Kidney capillary endothelial cell (primary cell): ENCODE measurements around the gene RELL2.
A peak's percentile ranks its signal among the peaks of the same experiment; 100 is the strongest.

Source experiments
- DNase-seq: peaks from one replicate; pipeline ENCODE4 v3.0.0-alpha.2; 2018; ENCODE audit warnings: low spot score

RELL2 gene

DNA sequence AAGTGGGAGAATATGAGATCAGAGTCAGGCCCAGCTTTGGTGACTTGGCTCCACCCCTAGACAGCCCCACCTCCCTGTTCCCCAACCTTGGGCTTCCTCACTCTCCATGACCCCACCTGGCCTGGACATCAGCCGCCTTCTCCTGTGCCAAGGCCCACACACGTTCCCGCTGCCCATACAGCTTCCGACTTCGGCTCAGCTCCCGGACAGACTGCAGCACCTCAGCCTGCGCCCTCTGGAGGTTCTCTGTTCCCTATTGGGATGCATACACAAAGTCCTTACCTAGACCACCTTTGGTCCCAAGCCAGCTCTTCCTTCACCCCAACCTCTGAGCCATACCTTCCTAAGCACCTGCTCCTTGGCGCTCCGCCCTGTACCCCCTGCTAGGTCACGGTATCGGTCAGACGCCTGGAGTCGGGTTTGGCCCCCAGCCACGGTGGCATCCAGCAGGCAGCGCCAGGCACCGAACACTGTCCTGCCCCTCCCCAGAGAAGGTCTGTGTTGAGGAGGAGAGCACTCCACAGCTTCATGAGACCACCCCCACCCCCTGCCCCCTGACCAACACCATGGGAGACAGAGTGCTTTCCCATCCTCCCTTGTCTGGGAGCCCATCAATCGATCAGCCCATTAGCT, 12.4 kb downstream of the RELL2 start:
- DNase-seq, result no peak

DNA sequence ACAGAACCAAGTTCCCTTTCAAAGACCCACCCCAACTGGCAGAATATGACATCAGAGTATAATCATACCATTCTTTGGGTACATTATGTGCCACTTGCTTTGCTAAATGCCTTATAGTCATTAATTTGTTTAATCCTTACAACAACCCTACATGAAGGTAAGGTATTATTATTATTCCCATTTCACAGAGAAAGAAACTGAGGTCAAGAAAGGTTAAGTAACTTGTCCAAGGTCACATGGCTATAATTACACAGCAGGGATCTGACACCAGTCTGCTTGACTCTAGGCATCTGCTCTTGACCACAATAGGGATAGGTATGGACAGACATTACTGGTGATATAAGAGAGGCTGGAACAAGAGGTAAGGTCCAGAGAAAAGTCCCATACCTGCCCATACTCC, 13.2 kb downstream of the RELL2 start:
- DNase-seq, result no peak

DNA sequence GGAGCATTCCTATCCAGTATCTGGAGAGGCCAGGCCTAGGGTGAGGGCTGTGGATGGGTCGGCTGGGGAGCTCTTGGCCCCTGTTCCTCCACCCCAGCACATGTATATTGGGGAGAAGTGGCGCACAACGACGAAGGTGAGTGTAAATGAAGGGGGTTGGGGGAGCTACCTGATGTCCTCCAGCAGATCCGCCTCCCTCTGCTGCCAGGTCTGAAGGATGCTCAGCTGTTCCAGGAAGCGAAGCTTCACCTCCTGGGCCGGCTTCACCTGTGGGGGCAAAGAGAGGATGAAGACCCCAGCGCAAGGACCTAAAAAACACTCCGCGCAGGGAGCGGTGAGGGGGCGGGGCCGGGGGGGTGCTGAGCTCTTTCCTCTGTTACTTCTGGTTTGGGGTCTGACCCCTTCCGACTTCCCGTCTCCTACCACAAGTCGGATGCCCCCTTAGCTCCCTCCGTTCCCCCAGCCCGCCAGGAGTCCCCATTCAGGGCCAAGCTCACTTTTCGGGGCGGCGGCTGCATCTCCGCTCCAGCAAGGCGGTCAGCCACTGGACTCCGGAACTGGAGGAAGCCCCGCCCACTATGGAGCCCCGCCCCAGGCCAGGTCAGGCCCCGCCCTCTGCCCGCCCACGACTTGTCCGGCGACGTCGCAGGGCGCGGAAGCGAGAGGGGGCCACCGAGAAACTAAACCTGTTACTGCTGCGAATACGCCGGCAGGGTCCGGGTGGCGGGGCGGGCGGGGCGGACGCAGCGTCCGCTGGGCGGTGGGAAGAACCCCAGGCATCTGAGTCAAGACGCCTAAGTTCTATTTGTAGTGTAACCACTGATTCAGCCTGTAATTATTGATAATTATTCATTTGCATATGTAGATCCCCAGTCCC, 14.3 kb downstream of the RELL2 start, which contains the start of gene FCHSD1:
Gene FCHSD1 (minus strand): TSS at position 568 of the 877 bp plus-strand sequence. CDS start 50 bp downstream, at position 518.
- DNase-seq, result peak; percentile 82

DNA sequence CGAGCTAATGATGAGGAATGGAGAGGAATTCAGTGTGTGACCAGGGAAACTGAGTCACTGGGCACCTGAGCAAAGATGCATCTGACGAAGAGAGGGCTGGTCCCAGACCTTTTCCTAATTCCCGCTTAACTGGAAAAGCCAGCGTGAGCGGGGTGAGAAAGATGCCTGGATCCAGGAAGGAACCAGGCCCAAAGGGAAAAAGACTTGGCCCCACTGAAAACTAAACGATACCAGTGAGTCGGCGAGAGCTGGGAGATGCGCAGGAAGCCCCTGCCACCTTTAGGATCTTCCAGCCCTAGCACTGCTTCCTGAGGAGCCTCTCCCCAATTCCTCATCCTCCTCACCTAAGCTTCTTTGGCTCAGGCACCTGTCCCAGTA, 14.9 kb downstream of the RELL2 start:
- no peak for DNase-seq

DNA sequence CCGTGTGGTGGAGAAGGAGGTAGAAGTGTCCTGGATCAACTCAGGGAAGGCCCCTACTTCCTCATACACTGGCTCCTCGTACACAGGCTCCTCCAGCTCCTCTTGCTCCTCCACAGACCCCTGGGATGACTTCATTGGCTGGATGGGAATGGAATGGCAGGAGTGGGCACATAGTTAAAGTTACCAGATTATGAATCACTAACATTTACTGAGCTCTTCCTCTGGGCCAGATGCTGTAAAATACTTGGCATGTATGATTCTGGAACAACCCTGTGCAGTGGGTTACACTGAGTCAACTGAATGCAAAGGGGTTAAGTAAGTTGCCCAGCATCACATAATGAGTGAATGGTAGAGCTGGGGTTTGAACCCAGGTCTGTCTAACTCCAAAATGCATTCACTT, 17.5 kb downstream of the RELL2 start:
- DNase-seq, result no peak

DNA sequence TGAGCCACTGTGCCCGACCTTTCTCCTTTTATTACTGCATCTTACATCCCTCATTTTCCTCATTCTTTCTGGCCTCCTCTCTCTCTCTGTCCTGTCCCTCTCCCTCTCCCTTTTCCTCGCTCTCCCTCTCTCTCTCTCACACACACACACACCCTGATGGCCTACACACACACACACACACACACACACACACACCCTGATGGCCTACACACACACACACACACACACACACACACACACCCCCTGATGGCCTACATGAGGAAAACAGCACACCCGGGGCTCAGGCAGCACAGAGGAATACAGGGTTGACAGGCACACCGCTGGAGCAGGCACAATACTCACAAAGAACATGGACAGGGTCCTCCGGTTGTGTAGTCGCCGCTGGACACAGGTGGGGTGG, 18.2 kb downstream of the RELL2 start:
- no peak for DNase-seq

DNA sequence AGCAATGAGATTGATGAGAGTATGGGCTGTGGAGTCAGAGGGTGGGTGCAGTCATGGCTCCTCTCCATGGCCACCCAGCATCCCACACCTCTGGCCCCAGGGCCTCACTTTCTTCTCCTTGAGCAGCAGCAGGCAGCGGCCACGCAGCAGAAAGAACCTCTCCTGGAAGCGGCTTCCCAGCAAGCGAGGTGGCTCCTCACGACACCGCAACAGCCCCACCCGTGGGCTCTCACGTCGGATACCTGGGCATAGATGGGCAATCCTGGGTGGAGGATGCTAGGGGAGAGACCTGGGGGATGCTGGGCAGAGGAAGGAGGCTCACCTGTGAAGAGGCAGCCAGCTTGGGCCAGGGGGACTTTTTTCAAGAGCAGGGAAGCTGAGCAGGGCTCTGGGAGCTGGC, 19.6 kb downstream of the RELL2 start:
- no peak for DNase-seq

DNA sequence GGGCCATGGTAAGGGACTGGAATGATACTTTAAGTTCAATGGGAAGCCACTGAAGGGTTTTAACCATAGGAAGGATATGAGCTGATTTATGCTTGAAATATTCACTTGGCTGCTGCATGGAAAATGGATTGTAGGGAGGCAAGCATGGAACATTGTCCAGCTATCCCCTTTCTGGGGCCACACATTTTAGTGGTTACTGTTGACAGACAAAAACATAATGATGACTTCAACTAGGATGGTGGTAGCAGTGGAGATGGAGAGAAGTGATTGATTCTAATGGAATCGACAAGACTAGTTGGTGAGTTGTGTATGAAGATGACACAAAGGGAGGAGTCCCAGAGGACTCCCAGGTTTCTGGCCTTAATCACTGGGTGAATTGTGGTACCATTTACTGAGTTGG, 20.6 kb downstream of the RELL2 start:
- DNase-seq, result no peak

DNA sequence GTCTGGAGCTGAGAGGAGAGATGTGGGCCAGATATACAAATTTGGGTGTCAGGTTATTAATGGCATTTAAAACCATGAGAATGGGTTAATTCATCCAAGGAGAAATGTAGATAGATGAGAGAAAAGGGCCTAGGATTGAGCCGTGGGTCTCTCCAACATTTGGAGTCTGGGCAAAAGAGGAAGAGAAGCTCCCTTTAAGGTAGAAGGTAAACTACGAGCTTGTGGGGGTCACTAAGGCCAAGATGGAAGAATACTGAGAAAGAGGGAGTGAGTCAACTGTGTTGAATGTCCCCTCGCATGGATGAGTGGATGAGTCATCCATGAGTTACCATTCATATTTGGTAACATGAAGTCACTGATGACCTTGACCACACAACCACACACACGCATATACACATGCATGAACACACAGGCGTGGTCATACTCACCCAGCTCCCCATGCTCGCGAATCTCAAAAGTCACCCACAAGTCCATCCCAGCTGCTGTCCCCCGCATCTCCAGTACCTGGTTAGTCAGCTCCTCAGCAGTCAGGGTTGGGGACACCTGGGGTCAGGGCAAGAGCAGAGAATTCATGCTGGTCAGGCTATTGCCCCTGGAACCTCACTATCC, 21.2 kb downstream of the RELL2 start:
- peak; percentile 76 for DNase-seq

DNA sequence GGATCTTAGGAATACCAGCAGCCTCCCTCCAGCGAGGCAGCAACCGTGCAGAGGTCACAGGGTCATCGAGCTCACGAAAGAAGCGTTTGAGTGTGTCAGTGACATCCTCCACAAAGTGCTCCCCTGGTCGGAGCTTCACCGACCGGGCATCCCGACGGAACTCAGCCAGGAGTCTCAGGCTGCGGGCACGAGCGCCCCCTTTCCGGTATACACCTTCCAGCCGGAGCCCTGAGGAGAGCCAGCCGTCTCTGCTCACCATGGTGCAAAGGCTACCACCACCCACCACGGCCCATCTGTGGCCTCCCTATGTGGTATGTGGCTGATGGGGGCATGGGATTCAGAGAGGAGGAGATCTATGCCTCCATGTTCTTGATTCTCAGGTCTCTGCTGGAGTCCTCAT, 25.2 kb downstream of the RELL2 start:
- no peak for DNase-seq

DNA sequence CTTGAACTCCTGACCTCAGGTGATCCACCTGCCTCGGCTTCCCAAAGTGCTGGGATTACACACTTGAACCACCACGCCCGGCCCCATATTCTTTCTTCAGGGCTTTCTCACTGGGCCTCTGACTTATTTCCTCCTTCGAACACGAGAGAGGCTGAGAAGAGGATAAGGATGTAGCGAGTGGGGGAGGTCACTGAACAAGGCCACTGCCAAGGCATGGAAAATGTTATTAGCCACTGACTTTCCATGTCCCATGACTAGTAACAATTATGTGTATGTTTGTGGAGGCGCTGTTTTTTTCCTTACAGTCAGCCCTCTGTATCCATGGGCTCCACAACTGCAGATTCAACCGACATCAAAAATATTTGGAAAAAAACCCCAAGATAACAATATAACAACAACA, 26.7 kb downstream of the RELL2 start:
- no peak for DNase-seq

DNA sequence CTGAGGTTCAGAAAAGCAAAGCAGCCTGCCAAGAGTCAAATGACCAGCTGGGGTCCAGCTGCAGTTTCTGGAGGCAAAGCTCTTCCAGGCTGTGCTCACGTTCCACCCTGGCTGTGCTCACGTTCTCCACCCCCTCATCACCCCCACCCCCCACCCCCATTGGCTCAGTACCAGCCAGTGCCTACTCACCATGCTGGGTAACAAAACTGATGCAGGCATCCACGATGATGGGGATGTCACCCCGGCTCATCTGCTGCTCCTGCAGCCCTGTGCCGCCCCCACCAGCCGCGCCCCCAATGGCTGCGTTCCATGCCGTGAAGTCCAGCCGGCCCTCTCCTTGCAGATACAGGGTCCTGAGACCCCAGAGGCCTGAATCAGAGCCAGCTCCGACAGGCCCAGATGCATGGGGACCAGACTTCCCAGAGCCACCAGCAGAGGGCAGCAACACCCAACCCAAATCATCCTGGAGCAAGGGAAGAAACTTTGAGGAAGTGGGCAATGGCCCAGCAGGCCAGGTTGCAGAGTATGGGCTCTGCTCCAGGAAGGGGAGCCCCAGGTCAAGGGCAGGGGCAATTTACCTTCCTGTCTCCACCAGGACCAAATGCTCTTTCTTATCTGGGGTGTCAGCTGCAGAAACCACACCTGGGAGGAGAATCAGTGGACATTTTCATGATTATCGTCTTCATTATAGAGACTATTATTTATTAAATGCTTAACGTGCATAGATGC, 28.1 kb downstream of the RELL2 start:
- peak; percentile 51 for DNase-seq

DNA sequence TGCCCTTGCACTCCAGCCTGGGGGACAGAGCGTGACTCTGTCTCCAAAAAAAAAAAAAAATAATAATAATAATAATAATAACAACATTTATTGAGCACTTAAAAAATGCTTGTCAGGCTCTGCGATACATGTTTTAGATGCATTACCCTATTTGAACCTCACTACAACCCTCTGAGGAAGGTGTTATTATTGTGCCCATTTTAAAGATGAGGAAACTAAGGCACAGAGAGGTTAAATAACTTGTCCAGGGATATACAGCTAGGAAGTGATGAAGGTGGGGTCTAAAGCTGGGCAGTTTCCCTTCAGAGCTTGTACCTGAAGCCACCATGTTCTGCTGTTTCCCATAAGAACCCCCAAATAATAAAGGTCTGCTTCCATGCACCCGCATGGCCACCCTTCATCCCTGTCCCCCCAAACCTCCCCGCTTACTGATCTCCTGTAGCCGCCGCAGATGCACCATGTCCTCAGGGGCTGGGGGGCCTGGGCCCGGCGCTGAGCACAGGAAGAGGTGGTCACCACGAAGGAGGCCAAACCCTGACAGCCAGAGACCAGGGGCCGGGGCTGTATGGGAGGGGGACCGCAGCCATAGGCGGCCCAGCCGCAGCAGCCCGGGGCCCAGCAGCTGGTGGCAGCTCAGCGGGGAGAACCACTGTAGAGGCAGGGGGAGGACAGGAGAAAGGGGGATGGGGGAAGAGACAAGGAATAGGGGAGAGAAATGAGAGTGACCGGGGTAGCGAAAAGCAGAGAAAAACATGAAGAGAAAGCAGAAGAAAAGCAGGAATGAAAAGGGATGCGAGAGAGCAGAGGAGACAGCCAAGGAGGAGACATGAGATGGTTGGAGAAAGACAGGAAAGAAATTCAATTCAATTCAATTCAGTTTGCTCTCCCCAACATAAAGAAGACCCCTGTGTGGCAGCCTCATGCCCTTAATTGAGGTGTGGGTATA, 29.5 kb downstream of the RELL2 start:
- no peak for DNase-seq

DNA sequence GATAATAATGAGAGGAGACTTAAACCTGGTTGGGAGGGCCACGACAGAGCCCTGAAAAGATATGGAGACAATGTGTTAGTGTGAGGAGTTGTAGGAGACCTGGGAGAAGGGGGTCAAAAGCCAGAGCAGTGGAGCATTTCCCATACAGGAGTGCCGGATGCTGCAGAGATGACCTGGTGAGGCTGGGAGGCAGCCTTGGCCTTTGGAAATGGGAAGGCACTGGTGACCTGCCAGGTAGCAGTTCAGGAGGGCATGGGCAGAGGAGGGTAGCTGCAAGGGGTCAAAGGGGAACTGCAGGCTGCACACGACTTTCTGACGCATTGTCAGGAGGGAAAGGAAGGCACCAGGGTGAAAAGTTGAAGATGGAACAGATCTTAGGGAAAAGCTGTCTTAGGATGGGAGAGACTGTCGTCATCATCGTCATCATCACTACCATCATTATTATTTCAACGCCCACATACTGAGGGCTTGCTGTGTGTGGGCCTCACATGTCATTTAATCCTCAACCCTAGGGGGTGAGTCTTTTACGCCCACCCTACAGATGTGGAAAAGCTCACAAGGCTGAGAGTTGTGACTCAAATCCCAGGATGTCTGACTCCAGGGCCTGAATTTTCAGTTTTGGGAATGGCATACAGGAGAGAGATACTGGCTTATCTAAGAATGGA, 31.9 kb downstream of the RELL2 start:
- DNase-seq, result no peak

DNA sequence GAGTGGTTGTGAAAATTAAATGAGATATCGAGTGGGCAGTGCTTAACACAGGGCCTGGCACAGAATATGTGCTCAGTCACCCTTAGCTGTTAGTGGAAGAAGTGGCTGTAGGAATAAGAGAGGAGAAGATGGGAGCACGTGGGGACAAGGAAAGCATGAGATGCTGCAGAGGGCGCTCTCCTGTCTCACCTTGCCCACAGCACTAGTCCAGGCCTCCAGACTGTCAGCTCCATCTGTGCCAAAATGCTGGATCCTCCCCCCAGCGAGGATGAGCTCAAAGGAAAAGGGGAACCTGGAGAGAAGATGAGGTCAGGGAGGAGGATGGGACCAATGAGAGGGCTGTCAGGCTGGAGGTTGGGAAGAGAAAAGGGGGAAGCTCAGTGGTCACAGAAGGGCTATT, 32.7 kb downstream of the RELL2 start:
- DNase-seq, result no peak

DNA sequence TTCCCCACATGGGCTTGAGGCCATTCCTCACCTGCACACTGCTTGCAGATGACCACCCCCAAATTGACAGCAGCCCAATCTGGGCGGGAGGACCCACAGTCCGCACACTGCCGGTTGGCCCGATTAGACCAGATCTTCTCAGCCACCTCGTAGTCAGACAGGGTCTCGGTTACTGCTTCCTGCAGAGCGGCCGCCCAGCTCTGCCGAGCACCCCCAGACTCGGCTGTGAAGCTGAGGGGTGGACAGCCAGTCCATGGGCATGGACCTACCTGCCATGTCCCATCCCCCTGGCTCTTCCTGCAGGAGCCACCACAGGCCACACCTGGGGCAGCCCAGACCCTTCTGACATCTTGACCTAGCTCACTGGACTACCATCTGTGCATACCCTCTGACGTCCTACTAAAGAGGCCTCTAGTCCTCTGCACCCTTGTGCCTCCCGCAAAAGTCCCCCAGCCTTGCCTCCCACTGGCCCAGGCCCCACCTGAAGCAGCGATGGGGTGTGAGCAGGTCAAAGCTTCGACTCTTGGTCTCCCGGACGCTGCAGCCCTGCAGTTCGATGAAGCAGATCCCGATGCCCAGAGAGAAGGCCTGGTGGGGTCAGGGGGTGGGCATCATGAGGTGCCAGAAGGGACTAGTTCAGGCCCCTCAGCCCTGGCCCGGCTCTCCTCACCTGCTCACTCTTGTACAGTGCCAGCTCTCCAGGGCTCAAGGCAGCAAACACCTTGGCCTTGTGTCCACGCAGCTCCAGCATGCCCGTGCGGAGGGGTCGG, 35.5 kb downstream of the RELL2 start:
- no peak for DNase-seq

DNA sequence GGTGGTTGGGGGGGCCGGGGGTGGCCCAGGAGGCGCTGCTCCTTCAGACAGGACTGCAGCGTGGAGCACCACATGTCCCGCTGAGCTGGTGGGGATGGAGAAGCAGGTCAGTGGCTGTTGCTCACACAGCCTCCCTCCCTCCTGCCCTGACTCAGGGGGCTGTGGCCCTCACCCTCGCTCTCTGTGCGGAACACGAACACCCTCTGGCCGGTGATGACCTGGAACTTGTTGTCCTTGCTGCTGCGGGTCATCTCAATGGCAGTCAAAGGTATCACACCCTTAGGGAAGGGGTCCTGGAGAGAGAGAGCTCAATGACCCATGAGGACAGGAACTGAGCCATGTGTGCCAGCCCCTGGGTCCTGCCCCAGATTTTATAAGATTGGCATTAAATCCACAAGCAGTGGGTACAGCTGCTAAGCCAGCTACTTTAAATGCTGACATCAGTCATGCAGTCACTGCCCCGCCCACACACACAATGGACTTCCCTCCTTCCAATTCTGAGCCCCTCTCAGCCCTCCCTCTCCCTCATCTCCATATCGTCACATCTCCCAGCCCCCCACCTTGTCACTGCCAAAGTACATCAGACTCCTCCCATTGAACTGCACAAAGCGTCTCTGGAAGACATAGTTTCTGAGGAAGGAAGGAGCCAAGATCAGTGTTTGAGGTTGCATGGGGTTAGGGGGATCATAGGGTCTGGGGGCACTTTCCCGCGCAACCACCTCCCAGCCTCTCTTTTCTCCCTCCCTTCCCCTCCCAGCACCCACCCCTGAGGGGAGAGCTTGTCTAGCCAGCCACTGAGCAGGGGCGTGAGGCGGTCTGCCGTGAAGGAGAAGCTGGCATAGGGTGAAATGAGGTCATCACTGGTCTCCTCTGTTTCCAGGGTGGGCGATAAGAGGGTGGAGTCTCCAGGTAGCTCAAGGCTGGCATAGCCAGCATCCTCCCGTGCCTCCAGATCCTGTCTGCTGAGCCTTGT, 36.3 kb downstream of the RELL2 start:
- no peak for DNase-seq

DNA sequence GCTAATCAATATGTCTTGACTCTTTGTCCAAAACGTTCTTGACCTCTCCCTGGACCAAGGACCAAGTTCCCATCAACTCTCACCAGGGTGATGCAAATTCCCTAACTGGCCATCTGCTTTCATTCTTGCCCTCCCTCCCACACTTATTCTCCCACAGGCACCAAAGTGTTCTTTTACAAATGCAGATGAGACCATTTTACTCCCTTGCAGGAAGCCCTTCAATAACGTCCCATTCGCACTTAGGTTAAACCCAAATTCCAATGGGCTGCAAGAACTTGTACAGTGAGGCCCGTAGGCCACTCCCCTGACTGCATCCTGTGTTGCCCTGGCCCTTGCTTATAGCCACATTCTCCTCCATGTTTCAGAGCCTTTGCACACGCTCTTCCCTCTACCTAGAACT, 38.0 kb downstream of the RELL2 start:
- no peak for DNase-seq

DNA sequence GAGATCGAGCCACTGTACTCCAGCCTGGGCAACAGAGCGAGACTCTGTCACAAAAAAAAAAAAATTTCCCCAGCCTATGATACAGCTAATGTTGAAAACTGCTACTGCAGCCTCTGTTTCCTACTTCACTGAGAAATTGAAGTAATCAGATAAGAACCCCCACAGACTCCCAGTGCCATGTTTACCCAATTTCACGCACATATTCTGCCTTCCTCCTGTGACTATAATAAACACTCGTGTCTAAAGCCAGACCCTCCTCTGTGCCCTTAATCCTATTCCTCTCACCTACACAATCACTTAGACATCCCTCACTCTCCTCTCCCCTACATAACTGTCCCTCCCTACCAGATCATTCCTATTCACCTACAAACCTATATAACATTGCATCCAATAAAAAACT, 38.9 kb downstream of the RELL2 start:
- no peak for DNase-seq
